ENCODE measurements around the gene FHL5.
"Not testable (repeated sequence)": the region's sequence is repeated elsewhere in the genome, so short reads cannot be mapped to it uniquely, and the experiment has no call there.

FHL5 gene

DNA sequence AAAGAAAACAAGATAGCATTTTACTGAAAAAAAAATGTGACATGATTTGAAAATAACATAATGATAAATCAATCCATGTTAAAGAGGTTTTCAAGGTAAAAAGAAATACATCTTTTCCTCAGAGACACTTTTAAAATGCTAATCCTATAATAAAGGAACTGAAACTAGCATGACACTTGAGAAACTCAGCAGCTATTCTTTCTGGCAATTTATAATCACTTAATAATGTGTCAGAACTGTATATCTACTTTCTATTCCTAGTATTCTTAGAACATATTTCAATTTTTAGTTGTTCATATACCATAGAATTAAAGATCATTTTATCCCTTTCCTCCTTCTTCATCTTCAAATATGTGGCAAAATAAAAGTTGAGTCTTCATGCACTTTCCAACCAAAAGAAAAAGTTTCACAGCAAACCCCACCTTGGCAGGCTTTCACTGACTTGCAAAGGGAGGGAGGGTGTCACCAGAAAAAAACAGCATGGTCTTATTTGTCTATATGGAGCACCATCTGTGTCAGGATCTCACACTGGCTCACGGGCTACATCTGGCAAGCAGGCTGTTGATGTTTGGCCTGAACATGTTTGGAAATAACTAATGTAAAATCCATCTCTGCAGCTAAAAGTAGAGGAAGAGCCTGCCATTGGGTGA is 48.5 kb downstream of the FHL5 start:
- DNase-seq = no peak

DNA sequence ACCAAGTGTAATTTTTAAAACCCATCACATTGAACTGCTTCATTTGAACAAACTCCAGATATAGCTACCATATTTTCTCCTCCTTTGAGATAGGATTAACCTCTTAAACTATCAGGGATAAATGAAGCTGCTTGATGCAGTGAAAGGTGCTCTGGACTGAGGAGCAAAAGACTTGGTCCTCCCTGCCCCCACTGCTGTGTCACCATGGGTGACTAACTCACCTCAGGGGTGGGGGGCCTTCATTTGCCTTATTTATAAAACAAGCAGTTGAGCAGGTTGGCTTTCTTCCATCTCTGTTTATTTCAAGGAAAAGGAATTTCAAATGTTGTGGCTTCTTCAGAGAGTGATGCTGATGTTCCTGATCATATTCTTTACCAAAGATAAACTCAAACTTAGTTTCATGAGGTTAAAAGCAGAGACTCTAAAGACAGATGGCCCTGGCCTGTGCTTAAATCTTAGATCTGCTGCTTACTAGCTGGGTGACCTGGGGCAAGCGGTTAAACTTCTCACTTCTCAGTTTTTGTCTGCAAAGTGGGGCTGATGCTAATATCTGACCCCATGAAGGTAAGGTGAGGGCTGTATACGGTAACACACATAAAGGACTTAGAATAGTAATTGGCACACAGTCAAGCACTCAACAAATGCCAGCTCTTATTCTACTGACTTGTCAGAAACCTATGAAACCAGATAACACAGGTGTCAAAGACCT is 50.5 kb downstream of the FHL5 start:
- no peak for DNase-seq

DNA sequence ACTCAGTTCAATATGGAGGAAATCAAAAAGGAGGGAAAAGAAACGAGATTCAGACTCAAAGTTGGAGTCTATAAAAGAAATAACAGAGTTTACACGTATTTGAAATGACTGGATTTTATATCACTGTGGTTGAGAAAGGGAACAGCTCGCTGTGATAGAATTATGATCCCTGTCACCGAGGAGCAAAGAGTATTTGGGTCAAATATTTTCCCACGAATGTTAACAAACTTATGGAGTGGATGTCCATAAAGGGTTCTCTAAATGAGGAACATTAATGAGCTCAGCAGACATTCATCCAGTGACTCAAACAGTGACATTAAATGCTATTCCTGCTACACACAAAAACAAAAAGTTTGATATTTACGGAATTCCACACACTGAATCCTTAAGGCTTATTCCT is 57.9 kb downstream of the FHL5 start:
- DNase-seq = no peak

DNA sequence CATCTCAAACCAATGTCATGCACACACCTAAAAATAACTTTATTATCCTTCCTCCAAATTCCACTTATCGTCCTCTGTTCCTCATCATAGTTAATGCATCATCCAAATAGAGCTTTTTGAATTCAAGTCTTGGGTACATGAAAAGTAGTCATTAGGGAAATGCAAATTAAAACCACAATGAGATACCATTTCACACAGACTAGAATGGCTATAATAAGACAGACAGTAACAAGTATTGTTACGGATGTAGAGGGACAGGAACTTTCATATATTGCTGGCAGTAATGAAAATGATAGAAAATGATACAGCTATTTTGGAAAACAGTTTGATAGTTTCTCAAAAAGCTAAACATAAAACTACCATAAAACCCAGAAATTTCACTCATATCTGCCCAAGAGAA is 59.1 kb downstream of the FHL5 start:
- no peak for DNase-seq

DNA sequence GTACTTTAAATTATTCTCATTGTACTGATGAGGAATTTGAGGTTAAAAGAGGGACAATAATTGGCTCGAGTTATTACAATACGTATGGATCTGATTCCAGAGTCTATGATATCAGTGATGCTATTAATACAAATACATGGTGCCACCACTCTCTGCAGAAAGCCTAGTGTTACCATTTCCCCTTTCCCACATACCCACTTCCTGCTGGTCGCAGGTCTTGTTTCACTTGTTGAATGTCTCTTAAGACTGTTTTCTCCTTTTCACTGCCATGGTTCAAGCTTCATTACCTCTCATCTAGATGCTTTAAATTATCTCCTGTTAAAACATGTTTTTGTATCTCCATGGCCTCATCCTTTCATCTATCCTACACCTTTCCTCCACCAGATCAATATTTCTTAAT is 62.0 kb downstream of the FHL5 start:
- no peak for DNase-seq

DNA sequence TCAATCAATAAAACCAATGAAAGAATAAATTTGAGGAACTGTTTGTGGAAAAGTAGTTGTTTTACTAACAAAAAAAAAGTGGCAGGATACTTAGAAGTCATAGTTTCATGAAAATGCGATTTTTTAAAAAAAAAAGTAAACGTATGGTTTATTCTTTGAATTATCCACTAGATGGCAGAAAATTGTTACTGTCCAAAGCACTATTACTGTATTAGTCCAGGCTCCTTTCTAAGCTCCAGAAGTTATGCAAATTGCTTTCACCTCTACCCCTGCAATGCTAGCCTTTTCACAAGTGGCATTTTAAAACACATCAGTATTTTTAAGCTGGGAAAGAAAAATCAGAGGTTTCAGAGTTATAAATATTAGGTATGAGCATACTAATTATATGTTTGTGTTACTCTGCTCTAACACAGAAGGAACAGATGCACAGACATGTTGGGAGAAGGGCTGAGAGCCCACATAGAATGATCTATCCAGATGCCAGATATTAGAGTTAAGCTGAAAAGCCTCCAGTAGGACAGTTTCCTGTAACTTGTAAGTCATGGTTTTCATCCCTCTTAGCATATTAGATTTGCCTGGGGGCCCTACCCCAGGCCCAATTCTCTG is 63.9 kb downstream of the FHL5 start:
- DNase-seq = no peak

DNA sequence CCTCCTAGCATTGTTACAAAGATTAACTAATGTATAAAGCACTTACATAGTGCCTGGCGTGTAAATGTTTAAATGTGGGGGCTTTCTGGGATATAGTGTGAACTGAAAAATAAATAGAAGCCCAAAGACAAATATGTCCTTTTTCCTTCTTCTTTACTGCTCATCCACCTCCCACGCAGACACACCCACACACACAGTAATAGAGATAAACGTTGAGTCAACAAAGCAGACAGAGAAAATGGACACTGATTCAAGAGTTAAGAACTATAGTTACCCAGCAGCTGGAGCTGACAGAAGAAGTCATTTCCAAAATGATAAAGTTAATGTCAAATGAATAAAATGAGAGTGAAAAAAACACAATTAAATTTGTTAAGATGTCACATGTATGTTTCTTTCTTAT is 68.3 kb downstream of the FHL5 start:
- DNase-seq = no peak

DNA sequence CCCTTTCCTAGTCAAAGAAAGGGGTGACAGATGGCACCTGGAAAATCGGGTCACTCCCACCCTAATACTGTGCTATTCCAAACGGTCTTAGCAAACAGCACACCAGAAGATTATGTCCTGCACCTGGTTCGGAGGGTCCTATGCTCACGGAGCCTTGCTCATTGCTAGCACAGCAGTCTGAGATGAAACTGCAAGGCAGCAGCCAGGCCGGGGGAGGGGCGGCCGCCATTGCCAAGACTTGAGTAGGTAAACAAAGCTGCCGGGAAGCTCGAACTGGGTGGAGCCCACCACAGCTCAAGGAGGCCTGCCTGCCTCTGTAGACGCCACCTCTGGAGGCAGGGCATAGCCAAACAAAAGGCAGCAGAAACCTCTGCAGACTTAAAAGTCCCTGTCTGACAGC is 75.1 kb downstream of the FHL5 start:
- not testable (repeated sequence) for DNase-seq

DNA sequence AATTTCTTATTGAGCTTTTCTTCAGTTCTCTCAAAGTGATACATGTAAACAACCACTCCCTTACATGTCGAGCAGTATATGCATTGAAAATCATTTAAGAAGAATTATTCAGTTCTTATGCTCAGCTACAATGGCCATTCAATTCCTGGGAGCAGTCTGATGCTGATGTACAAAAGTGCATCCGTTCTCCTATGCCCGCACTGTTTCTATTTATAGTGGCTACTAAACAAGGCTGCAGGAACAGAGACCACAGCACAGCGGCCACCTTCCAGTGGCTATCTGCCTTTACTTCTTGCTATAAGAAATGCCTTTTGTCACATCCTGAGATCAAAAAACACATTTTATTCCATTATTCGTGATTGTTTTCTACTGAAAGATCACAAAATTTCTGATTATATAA is 82.2 kb downstream of the FHL5 start:
- DNase-seq = no peak

DNA sequence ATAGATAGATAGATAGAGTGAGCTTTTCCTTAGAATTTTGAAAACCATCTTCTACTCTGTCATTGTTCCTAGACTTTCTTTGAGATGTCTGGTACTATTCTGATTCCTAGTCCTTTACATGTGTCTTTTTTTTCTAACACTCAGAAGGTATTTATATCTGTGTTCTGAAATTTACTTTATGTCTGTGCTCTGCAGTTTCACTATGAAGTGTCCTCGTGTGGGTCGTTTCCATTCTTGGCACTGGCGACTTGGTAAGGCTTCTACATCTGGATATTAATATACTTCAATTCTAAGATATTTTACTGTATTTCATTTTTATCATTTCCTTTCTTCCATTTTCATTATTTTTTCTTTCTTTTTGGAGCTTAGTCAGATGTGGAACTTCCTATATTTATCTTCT is 87.0 kb downstream of the FHL5 start:
- DNase-seq = no peak

DNA sequence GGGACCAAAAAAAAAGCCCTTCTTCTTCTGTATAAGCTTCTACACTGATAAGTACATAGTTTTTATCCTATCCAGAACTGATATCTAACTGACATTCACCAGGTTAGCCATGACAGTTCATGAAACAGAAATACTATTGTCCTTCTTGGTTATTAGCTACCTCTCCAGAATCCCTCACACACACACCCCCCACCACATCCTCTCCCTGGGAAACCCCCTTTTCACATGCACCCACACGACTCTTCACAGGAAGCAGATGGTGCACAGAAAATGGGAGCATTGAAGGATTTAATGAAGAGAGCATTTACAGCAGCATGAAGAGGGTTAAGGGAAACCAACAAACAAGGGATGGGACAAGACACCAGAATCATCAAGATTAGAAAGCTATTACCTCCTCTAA is 88.9 kb downstream of the FHL5 start:
- no peak for DNase-seq

DNA sequence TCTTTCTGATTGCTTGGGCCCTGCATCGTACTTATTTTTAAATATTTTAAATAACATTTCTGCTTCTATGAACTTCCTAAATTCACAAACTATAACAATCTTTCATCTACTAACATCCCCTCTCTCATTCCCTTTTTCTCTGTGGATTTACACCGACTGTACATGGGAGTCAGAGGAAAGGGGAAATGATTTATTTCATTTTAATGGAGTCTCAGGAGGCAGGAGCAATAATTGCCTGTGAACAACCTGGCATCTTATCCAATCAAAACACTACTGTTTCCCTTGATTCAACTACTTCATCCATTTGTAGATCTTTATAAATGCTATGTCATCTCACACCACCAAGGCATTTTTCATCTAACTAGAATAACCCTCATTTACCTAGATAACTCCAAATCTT is 89.6 kb downstream of the FHL5 start:
- no peak for DNase-seq

DNA sequence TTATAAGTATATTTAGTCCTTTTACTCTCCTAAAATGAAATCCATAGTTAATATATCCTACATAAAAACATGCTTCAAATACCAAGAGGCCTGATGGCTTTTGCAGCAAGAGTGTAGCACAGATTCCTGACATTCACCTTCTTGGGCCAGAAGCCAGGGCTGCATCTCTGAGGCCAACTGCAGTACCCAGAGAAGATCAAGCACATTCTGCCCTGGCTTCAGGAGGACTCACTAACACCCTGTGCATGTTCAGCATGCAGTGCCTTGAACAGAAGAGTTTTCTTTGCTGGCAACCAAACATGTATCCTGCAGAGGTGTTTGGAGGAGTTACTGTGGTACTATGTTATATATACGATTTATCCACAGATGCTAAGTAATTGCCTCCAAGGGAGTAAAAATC is 90.3 kb downstream of the FHL5 start:
- DNase-seq = no peak

DNA sequence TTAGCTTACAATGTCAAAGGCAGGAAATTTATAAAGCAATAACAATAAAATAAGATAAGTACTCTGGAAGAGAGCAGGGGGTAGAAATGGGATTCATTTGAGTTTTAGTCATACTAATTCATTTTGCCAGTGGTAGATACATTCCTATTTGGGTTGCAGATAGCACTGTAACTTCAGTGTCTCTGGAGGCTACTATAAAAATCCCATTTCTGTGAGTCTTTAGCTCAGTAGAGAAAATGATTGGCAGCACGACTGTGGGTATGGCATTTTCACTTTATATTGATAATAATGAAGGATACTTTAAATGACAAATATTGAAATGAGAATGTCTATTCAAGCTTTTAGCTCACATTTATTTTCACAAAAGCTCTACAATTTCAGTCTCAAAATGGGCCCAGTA is 93.6 kb downstream of the FHL5 start:
- DNase-seq = no peak

DNA sequence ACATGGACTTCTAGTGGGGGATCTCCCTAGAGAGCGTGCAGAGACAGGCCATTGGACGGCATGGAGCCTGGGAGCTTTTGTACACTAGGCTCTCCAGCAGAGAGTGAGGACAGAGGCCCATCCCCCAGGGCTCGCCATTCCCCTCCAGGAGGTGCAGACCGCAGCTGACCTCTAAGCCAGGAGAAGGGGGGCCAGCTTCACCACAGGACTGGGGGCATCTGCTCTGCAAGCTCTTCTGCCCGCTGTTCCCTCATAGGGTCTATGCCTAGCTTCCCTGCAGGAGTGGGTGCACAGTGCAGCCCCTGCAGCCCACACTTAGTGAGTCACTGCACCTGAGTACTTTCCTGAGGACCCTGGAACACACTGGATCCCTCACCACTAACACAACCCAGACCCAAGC is 94.4 kb downstream of the FHL5 start:
- no peak for DNase-seq

DNA sequence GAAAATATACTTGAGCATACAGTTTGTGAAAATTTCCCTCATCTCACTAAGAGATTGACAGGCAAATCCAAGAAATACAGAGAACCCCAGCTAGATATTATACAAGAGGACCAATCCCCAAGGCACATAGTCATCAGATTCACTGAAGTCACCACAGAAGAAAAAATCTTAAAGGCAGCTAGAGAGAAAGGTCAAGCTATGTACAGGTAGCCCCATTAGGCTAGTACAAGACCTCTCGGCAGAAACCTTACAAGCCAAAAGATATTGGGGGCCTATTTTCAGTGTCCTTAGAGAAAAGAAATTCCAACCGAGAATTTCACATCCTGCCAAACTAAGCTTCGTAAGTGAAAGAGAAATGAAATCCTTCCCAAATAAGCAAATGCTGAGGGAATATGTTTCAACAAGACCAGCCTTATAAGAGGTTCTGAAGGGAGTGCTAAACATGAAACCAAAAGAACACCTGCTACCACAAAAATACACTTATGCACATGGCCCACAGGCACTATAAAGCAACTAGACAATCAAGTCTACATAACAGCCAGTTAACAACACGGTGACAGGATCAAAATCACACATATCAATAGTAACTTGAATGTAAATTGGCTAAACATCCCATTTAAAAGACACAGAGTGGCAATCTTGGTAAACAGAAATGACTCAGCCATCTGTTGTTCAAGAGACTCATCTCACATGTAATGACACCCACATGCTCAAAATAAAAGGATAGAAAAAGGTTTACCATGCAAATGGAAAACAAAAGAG is 96.3 kb downstream of the FHL5 start:
- no peak for DNase-seq
